ENCODE measurements around the gene JOSD2. TPM values are rescaled to one million over a fixed set of nuclear protein-coding genes. Genes with fewer than 3 reads are reported as not detected.

JOSD2 gene
- total RNA-seq, 1 donor = 22.9 TPM

- no peak for DNase-seq (ENCODE audit: low read depth)
- TF ChIP-seq CTCF (IDR thresholded peaks at IDR 0.05; ENCODE audit: insufficient read depth, low read depth, low read length) = no peak
- H3K4me3 ChIP-seq (ENCODE audit: low read depth, low read length) = no peak overlapping the region
Observed at GRCh38 chr19:50459638-50460037, 51.4 kb downstream of the JOSD2 start.

GRCh38 chr19:50459067-50459456, 51.9 kb downstream of the JOSD2 start:
- no peak for DNase-seq (ENCODE audit: low read depth)
- TF ChIP-seq CTCF (IDR thresholded peaks at IDR 0.05; ENCODE audit: insufficient read depth, low read depth, low read length) = no peak

GRCh38 chr19:50458396-50459066, 52.5 kb downstream of the JOSD2 start:
- DNase-seq (ENCODE audit: low read depth) = no peak
- TF ChIP-seq CTCF (IDR thresholded peaks at IDR 0.05; ENCODE audit: insufficient read depth, low read depth, low read length) = no peak
- no peak overlapping the region for H3K4me3 ChIP-seq (ENCODE audit: low read depth, low read length)

More at GRCh38 chr19:50459067-50459456, 51.9 kb downstream of the JOSD2 start:
- no peak overlapping the region for H3K4me3 ChIP-seq (ENCODE audit: low read depth, low read length)

GRCh38 chr19:50457300-50457699, 53.7 kb downstream of the JOSD2 start:
- no peak for DNase-seq (ENCODE audit: low read depth)
- no peak for TF ChIP-seq CTCF (IDR thresholded peaks at IDR 0.05; ENCODE audit: insufficient read depth, low read depth, low read length)
- no peak overlapping the region for H3K4me3 ChIP-seq (ENCODE audit: low read depth, low read length)

Other genes with a start within 250 kb of the JOSD2 start
- not detected in 2 replicates for gene KCNC3, start 181.8 kb downstream of the JOSD2 start, total RNA-seq
- under 0.01 and 0.32 TPM in 2 replicates for gene NAPSA, start 145.6 kb downstream of the JOSD2 start, total RNA-seq
- 71.2 and 76.3 TPM in 2 replicates for gene NR1H2, start 134.7 kb downstream of the JOSD2 start, total RNA-seq
- 22.9 and 25.0 TPM in 2 replicates for gene POLD1, start 126.8 kb downstream of the JOSD2 start, total RNA-seq
- not detected in 2 replicates for gene SPIB, start 92.3 kb downstream of the JOSD2 start, total RNA-seq
- gene MYBPC2, start 78.3 kb downstream of the JOSD2 start, total RNA-seq = under 0.01 TPM in 1 of 2 replicates, not detected in the other
- gene EMC10, start 34.7 kb downstream of the JOSD2 start, total RNA-seq = 38.7 and 40.6 TPM in 2 replicates
- 0.32 TPM in 1 of 2 replicates, not detected in the other for gene GARIN5A, start 34.3 kb downstream of the JOSD2 start, total RNA-seq
- not detected in 2 replicates for gene ASPDH, start 2.7 kb upstream of the JOSD2 start, total RNA-seq
- gene LRRC4B, start 57.2 kb upstream of the JOSD2 start, total RNA-seq = under 0.01 TPM in 1 of 2 replicates, not detected in the other
- gene SYT3, start 128.7 kb upstream of the JOSD2 start, total RNA-seq = under 0.01 TPM in 1 of 2 replicates, not detected in the other
- gene C19orf81, start 138.3 kb upstream of the JOSD2 start, total RNA-seq = 0.97 TPM in 1 of 2 replicates, not detected in the other
- 7.4 and 7.8 TPM in 2 replicates for gene SHANK1, start 208.6 kb upstream of the JOSD2 start, total RNA-seq
- gene CLEC11A, start 212.2 kb upstream of the JOSD2 start, total RNA-seq = 18.6 and 25.4 TPM in 2 replicates